NCI-H1105 (cell line): ENCODE results near the gene TAF4.

Experiments
- DNase-seq: peaks from one replicate; lab custom pipeline; 2025; lab: John Stamatoyannopoulos, UW

The TAF4 gene

DNA sequence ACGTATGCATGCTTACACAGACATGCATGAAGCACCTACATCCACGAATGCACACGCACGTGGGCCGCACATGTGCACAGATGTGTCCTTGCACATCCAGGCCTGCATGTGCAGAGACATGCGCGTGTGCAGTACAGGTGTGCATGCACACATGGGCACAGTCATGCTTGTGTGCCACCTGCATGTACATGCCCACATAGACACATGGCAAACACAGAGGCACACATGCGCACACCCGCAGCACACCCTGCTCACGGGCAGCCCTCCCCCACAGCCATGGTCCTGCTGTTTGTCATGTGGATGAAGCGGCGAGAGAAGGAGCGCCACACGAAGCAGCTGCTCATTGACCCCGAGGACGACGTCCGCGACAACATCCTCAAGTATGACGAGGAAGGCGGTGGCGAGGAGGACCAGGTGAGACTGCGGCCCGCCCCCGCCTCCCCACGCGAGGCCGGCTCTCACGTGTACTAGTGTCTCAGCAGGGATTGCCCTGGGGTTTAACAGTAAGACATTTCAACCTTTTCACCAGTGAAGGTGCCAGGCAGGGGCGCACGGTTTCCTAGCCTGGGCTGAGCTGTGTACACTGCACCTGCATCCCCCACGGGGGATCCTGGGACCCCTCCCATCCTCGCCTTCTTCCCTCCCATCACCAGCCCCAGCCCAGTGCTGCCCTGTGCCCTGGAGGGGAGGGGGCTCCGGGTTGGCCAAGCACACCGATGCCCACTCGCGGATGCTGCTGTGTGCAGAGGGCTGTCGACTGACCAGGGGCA is 132.8 kb downstream of the TAF4 start:
- no peak for DNase-seq

DNA sequence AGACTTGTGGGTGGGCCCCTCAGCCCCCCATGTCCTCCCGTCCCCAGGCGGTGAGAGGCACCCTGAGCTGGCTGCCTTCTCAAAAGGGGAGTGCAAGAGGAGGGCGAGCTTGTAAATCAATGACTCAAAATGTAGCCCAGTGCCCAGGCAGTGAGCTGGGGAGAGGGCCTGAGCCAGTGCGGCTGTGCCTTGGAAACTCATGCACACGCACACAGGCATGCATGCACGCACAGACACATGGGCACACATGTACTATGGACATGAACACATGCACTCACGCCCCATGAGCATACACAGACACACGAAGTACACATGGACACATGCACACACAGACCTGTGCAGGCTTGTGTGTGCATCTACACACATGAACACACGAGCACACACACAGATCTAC is 133.5 kb downstream of the TAF4 start:
- no peak for DNase-seq

DNA sequence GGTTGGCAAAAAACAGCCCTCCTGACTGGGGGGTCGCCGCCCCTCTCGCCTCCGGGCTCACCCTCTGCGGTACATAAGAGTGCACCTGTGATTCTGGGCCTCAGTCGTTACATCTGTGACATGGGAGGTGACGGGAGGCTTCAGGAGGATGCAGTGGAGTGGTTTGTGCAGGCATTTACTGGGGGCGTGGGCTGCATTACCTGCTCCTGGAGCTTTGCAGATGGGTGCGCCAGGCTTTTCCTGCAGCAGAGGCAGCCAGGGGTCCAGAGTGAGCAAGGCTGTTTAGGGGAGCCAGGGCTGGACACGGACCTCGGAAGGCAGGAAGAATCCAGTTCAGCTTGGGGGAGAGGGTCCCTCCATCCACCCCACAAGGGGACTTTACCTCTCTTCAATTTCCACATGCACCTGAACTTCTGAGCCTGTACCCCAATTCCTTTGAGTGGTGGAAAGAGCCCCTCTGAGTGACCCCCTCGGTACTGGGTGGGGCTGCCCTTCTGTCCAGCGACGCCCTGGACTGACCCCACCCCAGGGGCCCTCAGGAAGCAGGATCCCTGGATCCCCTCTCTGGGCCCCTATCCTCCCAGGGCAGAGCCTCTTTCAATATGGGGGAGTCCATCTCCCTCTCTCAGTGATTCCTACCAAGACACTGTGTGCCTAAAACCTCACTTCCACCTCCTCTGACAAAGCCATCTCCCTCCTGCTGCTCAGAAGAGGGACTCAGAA is 134.0 kb downstream of the TAF4 start:
- no peak for DNase-seq

DNA sequence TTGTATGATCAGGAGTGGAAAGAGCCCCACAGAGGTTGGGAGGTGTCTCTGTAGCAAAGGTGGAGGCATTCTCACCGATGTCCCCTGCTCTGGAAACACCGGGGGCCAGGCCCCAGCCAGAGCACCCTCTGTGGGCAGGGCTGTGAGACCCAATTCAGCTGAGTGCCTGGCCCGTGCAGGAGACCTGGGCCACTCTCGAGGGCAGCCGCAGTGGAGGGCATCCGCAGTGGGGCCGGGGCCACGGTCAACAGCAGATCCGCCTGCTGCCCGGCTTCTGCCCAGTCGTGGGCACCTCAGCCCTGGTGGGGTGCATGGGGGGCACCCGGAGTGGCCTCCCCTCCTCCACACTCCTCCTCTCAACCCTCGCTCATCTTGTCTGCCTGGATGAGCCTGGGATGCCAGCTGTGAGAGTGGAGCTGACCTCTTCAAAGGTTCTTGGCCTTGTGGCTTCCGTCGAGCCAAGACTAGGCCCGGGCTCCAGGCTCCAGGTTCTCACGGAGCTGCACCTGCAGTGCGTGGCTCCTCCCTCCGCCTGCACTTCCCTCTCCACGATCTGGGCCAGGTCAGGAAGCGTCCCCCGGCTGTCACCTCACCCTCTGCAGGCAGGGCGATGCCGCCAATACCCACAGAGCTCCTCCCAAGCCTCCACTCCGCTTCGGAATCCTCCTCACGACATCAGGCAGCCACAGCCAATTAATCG is 134.8 kb downstream of the TAF4 start:
- DNase-seq: no peak

DNA sequence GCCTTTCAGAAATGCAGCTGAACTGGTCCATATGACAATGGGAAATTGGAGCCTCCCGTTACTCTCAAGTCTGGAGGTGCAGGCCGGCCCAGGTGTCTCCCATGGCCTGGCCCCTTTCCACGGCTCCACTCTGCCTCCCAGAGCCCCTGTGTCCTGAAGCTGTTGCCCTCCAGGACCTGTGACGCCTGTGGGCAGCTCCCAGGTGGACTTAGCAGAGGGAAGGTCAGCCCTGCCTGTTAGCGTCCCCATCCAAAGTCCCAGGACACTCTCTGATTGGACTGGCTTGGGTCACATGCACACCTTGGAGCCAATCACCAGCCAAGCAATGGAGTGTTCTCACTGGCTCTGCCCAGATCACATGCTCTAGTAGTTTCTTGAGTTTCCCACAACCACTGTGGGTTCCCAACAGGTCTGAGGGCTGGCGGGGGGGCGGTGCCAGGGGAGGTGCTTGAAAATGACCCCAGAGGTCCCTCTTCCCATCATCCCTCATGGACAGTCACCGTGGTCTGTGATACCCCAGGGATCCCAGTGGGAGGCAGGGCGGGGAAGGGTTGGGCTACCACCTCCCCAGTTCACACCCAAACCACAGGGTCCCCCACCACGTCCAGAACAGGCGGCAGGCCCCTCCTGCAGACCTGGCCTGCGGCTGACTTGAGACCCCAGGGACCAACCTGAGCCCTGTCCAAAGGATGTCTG is 135.6 kb downstream of the TAF4 start:
- no peak for DNase-seq

DNA sequence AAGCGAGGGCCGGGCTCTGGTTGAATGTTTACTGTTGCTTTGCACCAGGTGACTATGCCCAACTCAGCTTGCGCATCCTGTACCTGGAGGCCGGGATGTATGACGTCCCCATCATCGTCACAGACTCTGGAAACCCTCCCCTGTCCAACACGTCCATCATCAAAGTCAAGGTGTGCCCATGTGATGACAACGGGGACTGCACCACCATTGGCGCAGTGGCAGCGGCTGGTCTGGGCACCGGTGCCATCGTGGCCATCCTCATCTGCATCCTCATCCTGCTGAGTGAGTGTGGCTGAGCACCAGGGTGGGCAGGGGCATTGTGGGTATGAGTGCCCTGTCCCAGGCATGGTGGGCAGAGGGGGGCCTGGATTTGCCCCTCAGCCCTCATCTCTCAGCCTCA is 136.1 kb downstream of the TAF4 start:
- DNase-seq: no peak

DNA sequence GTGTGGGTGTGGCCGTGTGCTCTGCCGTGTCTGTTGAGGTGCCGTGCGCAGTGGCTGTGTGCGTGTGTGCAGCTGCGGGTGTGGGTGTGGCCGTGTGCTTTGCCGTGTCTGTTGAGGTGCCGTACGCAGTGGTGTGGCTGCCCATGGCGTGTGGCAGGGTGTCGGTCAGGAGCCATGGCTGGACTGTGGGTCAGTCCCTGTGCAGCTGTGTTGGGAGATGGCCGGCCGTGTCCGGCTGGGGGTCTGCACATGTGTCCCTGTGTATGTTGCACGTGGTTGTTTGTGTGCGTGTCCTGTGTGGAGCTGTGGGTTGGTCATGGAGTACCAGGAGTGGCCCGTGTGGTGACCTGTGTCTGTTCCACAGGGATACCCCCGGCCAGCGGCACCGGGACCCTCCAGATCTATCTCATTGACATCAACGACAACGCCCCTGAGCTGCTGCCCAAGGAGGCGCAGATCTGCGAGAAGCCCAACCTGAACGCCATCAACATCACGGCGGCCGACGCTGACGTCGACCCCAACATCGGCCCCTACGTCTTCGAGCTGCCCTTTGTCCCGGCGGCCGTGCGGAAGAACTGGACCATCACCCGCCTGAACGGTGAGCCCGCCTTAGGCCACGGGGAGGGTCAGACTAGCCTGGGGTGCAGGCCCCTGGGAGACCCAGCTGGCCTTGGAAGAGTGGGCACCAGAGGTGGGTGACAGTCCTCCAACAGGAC is 137.7 kb downstream of the TAF4 start:
- DNase-seq: no peak

DNA sequence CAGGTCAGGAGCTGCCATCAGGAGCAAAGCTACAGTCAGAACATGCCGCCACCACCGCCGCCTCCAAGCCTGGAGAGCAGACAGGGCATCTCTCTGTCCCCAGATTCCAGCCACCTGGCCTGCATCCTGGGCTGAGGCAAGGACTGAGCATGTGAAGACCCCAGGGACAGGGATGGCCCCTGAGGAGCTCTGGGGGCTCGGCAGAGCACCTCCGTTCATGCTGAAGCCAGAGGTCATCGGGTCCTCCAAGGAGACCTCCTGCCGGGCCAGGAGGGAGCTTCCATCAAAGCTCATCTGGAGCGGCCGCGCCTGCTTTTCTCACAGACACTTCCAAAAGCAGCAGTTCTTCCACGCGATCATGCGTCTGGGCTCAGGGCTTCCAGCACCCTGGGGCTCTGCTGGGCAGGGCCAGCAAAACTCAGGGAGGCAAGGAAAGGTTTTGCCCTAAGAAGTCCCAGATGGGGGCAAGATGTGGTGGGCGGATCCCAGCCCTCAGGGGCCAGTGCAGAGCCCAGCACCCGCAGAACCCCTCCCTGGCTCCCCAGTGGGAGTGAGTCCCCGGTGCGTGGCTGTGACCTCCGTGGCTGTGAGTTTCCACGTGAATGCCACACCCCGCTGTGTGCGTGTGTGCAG is 138.4 kb downstream of the TAF4 start:
- DNase-seq: no peak

DNA sequence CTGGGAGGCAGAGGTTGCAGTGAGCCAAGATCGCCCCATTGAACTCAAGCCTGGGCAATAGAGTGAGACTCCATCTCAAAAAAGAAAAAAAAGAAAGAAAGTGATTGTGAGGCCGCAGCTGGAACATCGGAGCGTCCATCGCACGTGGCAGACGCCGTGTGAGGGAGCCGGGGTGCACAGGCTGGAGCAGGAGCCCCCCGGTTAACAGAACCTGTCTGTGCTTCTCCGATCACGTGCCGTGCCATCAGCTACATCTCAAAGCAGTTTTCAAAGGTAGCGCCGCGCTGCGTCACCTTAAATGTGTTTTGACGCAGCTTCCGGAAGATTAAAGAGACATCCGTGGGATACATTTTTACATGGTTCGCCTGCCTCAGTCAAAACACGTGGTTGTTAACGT is 138.9 kb downstream of the TAF4 start:
- no peak for DNase-seq

DNA sequence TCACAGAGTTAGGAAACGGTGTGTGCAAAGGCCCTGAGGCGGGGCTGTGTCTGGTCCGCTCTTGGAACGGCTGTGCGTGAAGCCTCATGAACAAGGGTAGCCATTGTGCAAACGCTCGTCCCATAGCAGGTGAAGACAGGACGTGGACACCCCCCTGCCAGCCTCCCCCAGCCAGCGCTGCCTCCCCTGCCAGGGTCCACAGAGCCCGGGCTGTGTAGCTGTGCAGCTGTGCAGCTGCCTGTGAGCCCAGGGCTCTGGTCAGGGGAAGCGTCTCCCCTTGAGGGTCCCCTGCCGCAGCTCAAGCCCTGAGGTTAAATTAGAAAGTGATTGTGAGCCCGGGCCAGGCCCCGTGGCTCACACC is 139.4 kb downstream of the TAF4 start:
- no peak for DNase-seq

DNA sequence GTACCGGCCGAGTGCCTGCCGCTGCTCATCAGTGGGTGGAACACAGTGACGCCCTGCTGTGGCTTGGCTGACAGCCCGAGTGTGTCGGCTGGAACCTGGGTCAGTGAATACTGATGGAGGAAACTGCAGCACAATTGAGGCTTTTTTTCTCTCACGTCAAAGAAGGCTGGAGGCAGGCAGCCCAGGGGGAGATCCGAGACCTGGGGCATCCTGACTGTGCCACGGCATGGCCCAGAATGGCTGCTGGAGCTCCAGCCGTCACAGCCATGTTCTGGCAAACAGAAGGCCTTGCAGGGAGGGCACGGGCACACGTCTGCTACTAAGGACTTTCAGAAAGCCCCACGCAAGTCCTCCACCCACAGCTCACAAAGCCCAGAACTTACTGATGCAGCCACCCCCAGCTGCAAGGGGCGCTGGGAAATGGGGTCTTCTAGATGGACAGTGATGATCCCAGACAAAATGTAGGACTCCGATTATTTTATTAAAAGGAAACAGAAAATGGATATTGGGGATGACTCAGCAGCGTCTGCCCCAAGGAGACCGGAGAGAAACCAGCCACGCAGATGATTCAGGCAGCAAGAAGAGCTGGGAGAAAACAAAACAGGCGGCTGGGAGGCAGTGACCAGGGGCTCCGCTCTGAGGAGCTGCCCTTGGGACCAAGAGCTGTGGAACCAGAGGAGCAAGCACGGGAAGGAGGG is 140.0 kb downstream of the TAF4 start:
- DNase-seq: no peak

DNA sequence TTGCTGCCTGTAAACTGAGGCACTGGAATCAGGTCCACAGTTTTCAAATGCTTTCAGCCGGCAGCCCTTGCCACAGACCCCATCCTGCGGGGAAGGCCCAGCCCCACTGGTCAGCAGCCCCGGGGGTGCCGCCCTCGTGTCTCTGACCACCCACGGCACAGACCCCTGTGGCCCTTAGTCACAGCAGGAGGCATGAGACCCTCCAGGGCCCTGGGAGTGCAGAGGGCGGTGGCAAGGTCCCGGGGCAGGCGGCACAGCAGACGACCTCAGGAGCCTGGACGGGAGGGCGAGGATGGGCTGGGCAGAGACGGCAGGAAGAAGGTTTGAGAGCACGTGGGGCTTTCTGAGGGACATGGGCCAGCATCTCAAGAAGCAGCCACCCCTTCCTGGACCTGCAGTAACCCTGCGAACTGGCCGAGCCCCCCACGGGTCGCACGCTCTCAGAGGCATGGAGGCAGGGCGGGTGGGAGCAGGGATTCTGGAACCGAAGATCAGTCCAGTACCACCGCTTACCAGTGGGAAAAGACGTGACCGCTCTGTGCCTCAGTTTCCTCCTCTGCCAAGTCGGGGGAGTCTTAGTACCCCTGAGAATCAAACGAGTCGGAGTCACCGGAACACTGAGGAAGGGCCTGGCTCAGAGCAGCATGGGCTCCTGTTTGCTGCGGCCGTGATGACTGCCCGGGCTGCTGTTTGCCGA is 140.7 kb downstream of the TAF4 start:
- no peak for DNase-seq
